Activated naive CD4-positive, alpha-beta T cell (primary cell): Measurements from ENCODE around the gene PBXIP1.

Experiments used
- DNase-seq, 4 experiments: peaks; one replicate each; lab custom pipeline; 2025; lab: John Stamatoyannopoulos, UW

The PBXIP1 gene

GRCh38 chr1:154972517-154973343 lies 16.8 kb upstream of the PBXIP1 start:
- no peak for DNase-seq

GRCh38 chr1:154972213-154972516 lies 16.3 kb upstream of the PBXIP1 start:
- DNase-seq, result no peak

- no peak for DNase-seq
Measured at GRCh38 chr1:154971341-154971998, 15.6 kb upstream of the PBXIP1 start.

GRCh38 chr1:154970631-154971340 lies 14.9 kb upstream of the PBXIP1 start, which contains the start of gene SHC1:
Gene SHC1 (minus strand): TSS chr1:154970747. CDS start chr1:154970526, 221 bp downstream.
- peak in 1 of 4 experiments; percentile 20 for DNase-seq

GRCh38 chr1:154969860-154970452 lies 14.1 kb upstream of the PBXIP1 start:
- DNase-seq, result no peak

GRCh38 chr1:154969246-154969645 lies 13.3 kb upstream of the PBXIP1 start:
- DNase-seq, result no peak

- DNase-seq, result no peak
Measured at GRCh38 chr1:154968731-154969130, 12.8 kb upstream of the PBXIP1 start.

GRCh38 chr1:154967331-154967950 lies 11.5 kb upstream of the PBXIP1 start:
- no peak for DNase-seq

GRCh38 chr1:154966111-154966510 lies 10.2 kb upstream of the PBXIP1 start:
- DNase-seq, result no peak

GRCh38 chr1:154964359-154964758 lies 8.5 kb upstream of the PBXIP1 start:
- no peak for DNase-seq

GRCh38 chr1:154963643-154964042 lies 7.7 kb upstream of the PBXIP1 start:
- DNase-seq, result no peak

- DNase-seq, result no peak
Measured at GRCh38 chr1:154962795-154963330, 7.0 kb upstream of the PBXIP1 start.

GRCh38 chr1:154962156-154962749 lies 6.4 kb upstream of the PBXIP1 start:
- DNase-seq, result no peak

GRCh38 chr1:154961207-154962155 lies 5.6 kb upstream of the PBXIP1 start, which contains the start of gene PYGO2:
Gene PYGO2 (minus strand): TSS chr1:154961782. CDS start chr1:154961576, 206 bp downstream.
- DNase-seq, result peak; percentile 50 to 75 (median 62)

- no peak for DNase-seq
Measured at GRCh38 chr1:154960446-154961136, 4.7 kb upstream of the PBXIP1 start.

- DNase-seq, result no peak
Measured at GRCh38 chr1:154959426-154959780, 3.5 kb upstream of the PBXIP1 start.

GRCh38 chr1:154958681-154959425 lies 3.0 kb upstream of the PBXIP1 start:
- no peak for DNase-seq

GRCh38 chr1:154958036-154958435 lies 2.1 kb upstream of the PBXIP1 start:
- DNase-seq, result no peak
